Vagina (tissue), 2 donors: ENCODE results near the gene THOC7. TPM values are rescaled to one million over a fixed set of nuclear protein-coding genes. Genes with fewer than 3 reads are reported as not detected.

ENCODE experiments used
- DNase-seq, 2 donors: peaks; one replicate each; pipeline ENCODE4 v3.0.0-alpha.2; 2017; ENCODE audit errors: extremely low spot score in 2 of 2
- H3K27ac ChIP-seq: fragments of 200-600 bp; sonication (generic); one replicate; pipeline ENCODE4 v1.5.1; 2019
- H3K27me3 ChIP-seq: fragments of 200-600 bp; sonication (generic); one replicate; pipeline ENCODE4 v1.5.1; 2019
- H3K36me3 ChIP-seq, 2 donors: fragments of 200-600 bp; sonication (generic); one replicate each; pipeline ENCODE4 v1.5.1; 2017 to 2019
- H3K4me1 ChIP-seq: fragments of 200-600 bp; sonication (generic); one replicate; pipeline ENCODE4 v1.5.1; 2019
- H3K4me3 ChIP-seq, 2 donors: fragments of 200-600 bp; sonication (generic); 1 replicate in 1 of 2; 2 replicates in 1 of 2; pipeline ENCODE4 v1.5.1; 2016 to 2019
- H3K9me3 ChIP-seq: fragments of 200-600 bp; sonication (generic); one replicate; pipeline ENCODE4 v1.5.1; 2019
- CTCF ChIP-seq, 3 experiments: fragments of 450-650 bp in 2 of 3; fragments of 200-600 bp in 1 of 3; sonication (generic) in 1 of 3; IDR thresholded peaks; one replicate each; pipeline ENCODE4 v1.5.1; 2017 to 2019; ENCODE audit warnings: antibody characterized with exemption in 3 of 3, mild to moderate bottlenecking in 2 of 3, moderate library complexity in 2 of 3
- POLR2A ChIP-seq, 2 donors: fragments of 450-650 bp; IDR thresholded peaks; one replicate each; pipeline ENCODE4 v1.6.1; 2017; ENCODE audit warnings: antibody characterized with exemption in 2 of 2, mild to moderate bottlenecking in 2 of 2, moderate library complexity in 2 of 2
- POLR2AphosphoS5 ChIP-seq, 2 donors: sonication (generic); formaldehyde crosslinking; IDR thresholded peaks; one replicate each; pipeline ENCODE4 v1.9.0; 2017; ENCODE audit warnings: antibody characterized with exemption in 2 of 2, mild to moderate bottlenecking in 2 of 2, low read depth in 1 of 2; ENCODE audit not compliant: insufficient read depth in 1 of 2
- intact Hi-C: fragments of 100-400 bp; cut with DNase I; formaldehyde crosslinking; loops from one replicate; pipeline ENCODE4 v1.15.1; 2023
- total RNA-seq: library from RNA; depleted of rRNA; stranded (reverse); fragments of >200 nt; gene quantifications from one replicate; pipeline ENCODE4 v1.2.3, GENCODE V29; 2016

The THOC7 gene
- total RNA-seq, 1 donor from 2014 or later: 54.8 TPM

DNA sequence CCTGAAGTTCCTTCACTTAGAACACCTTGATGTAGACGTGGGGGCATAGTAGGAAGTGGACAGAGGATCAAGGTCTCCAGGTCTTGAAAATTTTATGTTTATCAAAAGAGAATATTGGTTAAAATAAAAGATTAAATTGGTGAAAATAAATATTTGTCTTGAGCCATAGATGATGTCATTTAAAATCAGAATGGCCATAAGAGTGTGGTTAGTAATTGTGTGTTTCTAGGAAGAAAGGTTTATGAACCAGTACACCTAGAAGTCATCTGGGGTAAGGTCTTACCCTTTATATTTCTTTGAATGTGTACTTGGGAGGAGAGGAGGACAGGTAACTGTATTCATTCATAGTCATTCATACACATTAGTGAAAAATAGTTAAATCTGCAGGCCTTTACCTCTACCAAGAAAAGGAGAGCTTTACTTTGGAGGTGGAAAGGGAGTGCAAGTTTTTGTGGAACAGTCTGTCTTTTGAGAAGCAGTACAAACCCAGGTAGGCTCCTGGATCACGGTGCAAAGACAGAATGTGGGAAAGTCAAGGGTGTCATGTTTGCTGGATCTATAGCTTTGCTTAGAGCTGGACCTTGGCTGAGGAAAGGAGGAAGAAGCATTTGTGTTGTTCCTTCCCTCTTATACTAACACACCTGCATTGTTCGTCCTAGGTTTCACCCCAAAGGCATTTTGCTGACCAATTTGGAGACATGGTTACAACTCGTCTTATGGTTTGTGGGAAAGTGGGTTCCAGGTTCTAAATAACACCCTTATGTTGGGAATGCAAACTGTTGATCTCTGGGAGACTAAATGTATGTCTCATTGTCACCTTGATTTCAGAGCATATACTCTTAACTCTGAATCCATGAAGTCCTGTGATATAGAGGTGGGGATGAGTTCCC is 42.4 kb upstream of the THOC7 start:
- H3K36me3 ChIP-seq: no peaks in the 10 kb centered on the region
- no peaks in the 10 kb centered on the region for H3K9me3 ChIP-seq
- no peak for DNase-seq
- intact Hi-C loops: no loop called here
- TF ChIP-seq POLR2AphosphoS5 (IDR thresholded peaks at IDR 0.05; ENCODE audit: insufficient read depth in 1 of 2, low read depth in 1 of 2) (no peak), POLR2A (IDR thresholded peaks at IDR 0.05) (no peak), CTCF (IDR thresholded peaks at IDR 0.05) (no peak)
- no peaks in the 10 kb centered on the region for H3K27me3 ChIP-seq
- H3K27ac ChIP-seq: no peak overlapping the region
- no peaks in the 10 kb centered on the region for H3K4me1 ChIP-seq
- H3K4me3 ChIP-seq: no peak overlapping the region

DNA sequence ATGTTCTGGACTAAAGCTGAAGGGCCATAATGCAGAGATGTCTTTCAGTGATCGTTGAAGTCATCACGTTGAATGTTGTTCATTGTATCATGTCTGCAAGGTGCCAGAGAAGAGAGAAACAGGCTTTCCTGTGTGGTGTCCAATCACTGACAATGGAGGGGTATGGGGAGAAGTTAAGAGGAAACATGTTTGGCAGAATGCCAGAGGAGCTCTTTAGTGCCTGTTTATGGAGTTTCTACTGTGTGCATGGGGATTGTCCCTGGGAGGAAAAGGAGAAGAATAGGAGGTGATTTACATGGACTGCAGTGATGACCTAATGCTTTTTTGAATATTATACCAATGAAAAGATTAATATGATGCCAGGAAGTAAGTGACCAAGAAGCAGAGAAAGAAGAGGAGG is 36.9 kb upstream of the THOC7 start:
- TF ChIP-seq CTCF (IDR thresholded peaks at IDR 0.05) (no peak), POLR2A (IDR thresholded peaks at IDR 0.05) (no peak), POLR2AphosphoS5 (IDR thresholded peaks at IDR 0.05; ENCODE audit: insufficient read depth in 1 of 2, low read depth in 1 of 2) (no peak)
- peaks cover 0 to 5% of the 10 kb centered on the region in 2 donors for H3K36me3 ChIP-seq
- H3K4me1 ChIP-seq: peaks cover 11% of the 10 kb centered on the region
- intact Hi-C loops: no loop called here
- H3K9me3 ChIP-seq: no peaks in the 10 kb centered on the region
- H3K4me3 ChIP-seq: no peak overlapping the region
- DNase-seq: no peak
- no peaks in the 10 kb centered on the region for H3K27me3 ChIP-seq
- H3K27ac ChIP-seq: no peak overlapping the region

GRCh38 chr3:63900010-63900409 is 36.4 kb upstream of the THOC7 start:
- Histone ChIP-seq H3K4me1 (peaks cover 14% of the 10 kb centered on the region), H3K4me3 (no peak overlapping the region), H3K9me3 (no peaks in the 10 kb centered on the region), H3K36me3 (peaks cover 0 to 5% of the 10 kb centered on the region in 2 donors), H3K27ac (no peak overlapping the region), H3K27me3 (no peaks in the 10 kb centered on the region)
- TF ChIP-seq CTCF (IDR thresholded peaks at IDR 0.05): no peak
- TF ChIP-seq POLR2AphosphoS5 (IDR thresholded peaks at IDR 0.05; ENCODE audit: insufficient read depth in 1 of 2, low read depth in 1 of 2): no peak
- TF ChIP-seq POLR2A (IDR thresholded peaks at IDR 0.05): no peak
- intact Hi-C loops: no loop called here
- no peak for DNase-seq

GRCh38 chr3:63896332-63897030 is 32.9 kb upstream of the THOC7 start:
- peaks cover 14% of the 10 kb centered on the region for H3K4me1 ChIP-seq
- H3K9me3 ChIP-seq: no peaks in the 10 kb centered on the region
- no peaks in the 10 kb centered on the region for H3K27me3 ChIP-seq
- DNase-seq: no peak
- H3K27ac ChIP-seq: no peak overlapping the region
- H3K36me3 ChIP-seq: peaks cover 0 to 5% of the 10 kb centered on the region in 2 donors
- intact Hi-C loops: no loop called here
- no peak overlapping the region for H3K4me3 ChIP-seq
- TF ChIP-seq POLR2AphosphoS5 (IDR thresholded peaks at IDR 0.05; ENCODE audit: insufficient read depth in 1 of 2, low read depth in 1 of 2): no peak
- TF ChIP-seq POLR2A (IDR thresholded peaks at IDR 0.05): no peak

DNA sequence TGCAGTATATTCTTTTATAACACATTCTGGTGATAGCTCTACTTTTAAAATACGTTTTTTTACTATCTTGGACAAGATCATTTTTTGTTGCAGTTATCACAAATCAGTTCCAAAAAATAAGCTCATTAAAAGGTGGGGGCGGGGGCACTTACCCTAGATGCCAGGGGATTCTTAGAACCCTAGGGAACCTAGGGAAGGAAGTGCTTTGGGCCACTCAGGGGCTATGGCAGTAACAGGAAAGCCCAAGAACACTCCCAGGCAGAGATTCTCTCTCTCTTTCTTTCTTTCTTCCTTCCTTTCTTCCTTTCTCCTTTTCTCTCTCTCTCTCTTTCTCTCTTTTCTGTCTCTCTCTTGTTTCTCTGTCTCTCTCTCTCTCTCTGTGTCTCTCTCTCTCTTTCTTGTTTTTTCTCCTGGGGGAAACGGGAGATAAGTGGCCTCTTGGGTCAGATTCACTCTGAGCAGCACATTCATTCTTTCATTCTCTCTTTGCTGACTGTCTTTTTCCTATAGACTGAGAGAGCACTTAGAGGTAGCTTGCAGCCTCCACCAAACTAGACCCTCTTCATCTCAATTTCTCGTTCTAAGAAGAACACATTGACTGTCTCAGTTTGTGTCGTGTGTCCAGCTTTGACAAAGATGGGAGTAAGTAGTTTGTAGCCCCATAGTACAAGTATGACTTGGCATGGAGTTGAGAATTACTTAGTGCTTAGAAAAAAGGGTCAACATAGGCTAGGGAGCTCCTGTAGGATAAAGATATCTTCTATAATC is 32.0 kb upstream of the THOC7 start:
- DNase-seq: no peak
- no peak overlapping the region for H3K4me3 ChIP-seq
- H3K27me3 ChIP-seq: no peaks in the 10 kb centered on the region
- H3K27ac ChIP-seq: no peak overlapping the region
- peaks cover 14% of the 10 kb centered on the region for H3K4me1 ChIP-seq
- TF ChIP-seq POLR2AphosphoS5 (IDR thresholded peaks at IDR 0.05; ENCODE audit: insufficient read depth in 1 of 2, low read depth in 1 of 2) (no peak), POLR2A (IDR thresholded peaks at IDR 0.05) (no peak), CTCF (IDR thresholded peaks at IDR 0.05) (no peak)
- H3K9me3 ChIP-seq: no peaks in the 10 kb centered on the region
- H3K36me3 ChIP-seq: peaks cover 0 to 5% of the 10 kb centered on the region in 2 donors
- intact Hi-C loops: no loop called here
